GM23338 (cell line): ENCODE data around the gene EDA.

Source experiments
- CREB1 ChIP-seq: fragments of 250-450 bp; sonication (Bioruptor Pico); IDR thresholded peaks from 2 replicates; pipeline ENCODE4 v1.5.0; 2020; ENCODE audit warnings: low read depth, mild to moderate bottlenecking, moderate library complexity
- ETS1 ChIP-seq: IDR thresholded peaks from 2 replicates; pipeline ENCODE4 v1.6.1; 2016; ENCODE audit warnings: antibody characterized with exemption
- EZH2 ChIP-seq: fragments of 200-600 bp; sonication (generic); IDR thresholded peaks from one replicate; pipeline ENCODE4 v1.8.0; 2017; ENCODE audit warnings: antibody characterized with exemption, mild to moderate bottlenecking, low read depth; ENCODE audit not compliant: unreplicated experiment
- EZH2phosphoT487 ChIP-seq: fragments of 200-600 bp; sonication (generic); IDR thresholded peaks from one replicate; pipeline ENCODE4 v1.8.1; 2018; ENCODE audit warnings: antibody characterized with exemption; ENCODE audit not compliant: unreplicated experiment
- NANOG ChIP-seq: IDR thresholded peaks from 2 replicates; pipeline ENCODE4 v1.6.1; 2016; ENCODE audit warnings: antibody characterized with exemption, borderline replicate concordance
- POLR2AphosphoS5 ChIP-seq: IDR thresholded peaks from 2 replicates; pipeline ENCODE4 v1.6.1; 2016; ENCODE audit warnings: antibody characterized with exemption, low read depth
- ZNF462 ChIP-seq: fragments of 250-450 bp; sonication (Bioruptor Pico); IDR thresholded peaks from 2 replicates; pipeline ENCODE4 v1.5.0; 2020; ENCODE audit warnings: mild to moderate bottlenecking, moderate library complexity
- TF ChIP-seq, protein P1 (sequence below), 2 experiments: fragments of 200-600 bp in 1 of 2; sonication (generic) in 1 of 2; conservative IDR thresholded peaks; 2 replicates each; pipeline versions ENCODE4 v1.5.1 to v1.6.1; 2016 to 2017; ENCODE audit warnings: antibody characterized with exemption in 2 of 2, low read depth in 2 of 2, mild to moderate bottlenecking in 2 of 2, moderate library complexity in 1 of 2
- TF ChIP-seq, protein P2 (sequence below): IDR thresholded peaks from one replicate; pipeline ENCODE4 v1.6.1; 2018; ENCODE audit warnings: antibody characterized with exemption; ENCODE audit not compliant: unreplicated experiment

DNA sequence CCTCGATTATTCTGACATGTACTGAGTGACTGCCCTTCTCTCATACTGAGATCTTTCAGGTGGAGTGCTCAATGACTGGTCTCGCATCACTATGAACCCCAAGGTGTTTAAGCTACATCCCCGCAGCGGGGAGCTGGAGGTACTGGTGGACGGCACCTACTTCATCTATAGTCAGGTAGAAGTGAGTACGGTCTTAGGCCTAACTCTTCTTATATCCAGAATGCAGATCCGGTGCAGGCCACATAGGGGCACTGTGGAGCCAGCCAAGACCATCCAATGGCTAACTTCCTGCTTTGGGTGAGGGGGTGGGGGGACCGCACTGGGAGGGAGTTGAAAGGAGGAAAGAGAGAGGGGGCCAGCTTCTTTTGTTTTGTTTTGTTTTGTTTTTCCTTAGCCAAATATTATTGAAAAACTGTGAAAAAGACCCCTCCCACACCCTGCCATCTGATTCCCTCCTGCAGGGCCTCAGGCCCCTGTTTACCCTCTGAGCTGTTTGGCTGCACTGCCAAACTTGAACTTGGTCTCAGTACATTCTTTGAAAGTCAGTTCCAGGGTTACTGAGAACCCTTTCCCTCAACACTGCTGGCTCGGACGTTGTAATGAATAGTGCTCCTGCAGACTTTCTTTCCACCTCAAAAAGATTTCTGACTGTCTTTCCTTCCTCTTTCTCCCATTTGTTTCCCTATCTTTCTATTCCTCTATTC, 417.6 kb downstream of the EDA start:
- TF ChIP-seq EZH2 (no peak), POLR2AphosphoS5 (no peak), NANOG (no peak), EZH2phosphoT487 (no peak), CREB1 (CRISPR knock-in tag) (no peak), ETS1 (no peak), ZNF462 (no peak)
- TF ChIP-seq, protein P1, sequence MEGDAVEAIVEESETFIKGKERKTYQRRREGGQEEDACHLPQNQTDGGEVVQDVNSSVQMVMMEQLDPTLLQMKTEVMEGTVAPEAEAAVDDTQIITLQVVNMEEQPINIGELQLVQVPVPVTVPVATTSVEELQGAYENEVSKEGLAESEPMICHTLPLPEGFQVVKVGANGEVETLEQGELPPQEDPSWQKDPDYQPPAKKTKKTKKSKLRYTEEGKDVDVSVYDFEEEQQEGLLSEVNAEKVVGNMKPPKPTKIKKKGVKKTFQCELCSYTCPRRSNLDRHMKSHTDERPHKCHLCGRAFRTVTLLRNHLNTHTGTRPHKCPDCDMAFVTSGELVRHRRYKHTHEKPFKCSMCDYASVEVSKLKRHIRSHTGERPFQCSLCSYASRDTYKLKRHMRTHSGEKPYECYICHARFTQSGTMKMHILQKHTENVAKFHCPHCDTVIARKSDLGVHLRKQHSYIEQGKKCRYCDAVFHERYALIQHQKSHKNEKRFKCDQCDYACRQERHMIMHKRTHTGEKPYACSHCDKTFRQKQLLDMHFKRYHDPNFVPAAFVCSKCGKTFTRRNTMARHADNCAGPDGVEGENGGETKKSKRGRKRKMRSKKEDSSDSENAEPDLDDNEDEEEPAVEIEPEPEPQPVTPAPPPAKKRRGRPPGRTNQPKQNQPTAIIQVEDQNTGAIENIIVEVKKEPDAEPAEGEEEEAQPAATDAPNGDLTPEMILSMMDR (conservative IDR thresholded peaks at IDR 0.05; ENCODE audit: low read depth in 2 of 2): peak; percentile 63 to 74
- TF ChIP-seq, protein P2, sequence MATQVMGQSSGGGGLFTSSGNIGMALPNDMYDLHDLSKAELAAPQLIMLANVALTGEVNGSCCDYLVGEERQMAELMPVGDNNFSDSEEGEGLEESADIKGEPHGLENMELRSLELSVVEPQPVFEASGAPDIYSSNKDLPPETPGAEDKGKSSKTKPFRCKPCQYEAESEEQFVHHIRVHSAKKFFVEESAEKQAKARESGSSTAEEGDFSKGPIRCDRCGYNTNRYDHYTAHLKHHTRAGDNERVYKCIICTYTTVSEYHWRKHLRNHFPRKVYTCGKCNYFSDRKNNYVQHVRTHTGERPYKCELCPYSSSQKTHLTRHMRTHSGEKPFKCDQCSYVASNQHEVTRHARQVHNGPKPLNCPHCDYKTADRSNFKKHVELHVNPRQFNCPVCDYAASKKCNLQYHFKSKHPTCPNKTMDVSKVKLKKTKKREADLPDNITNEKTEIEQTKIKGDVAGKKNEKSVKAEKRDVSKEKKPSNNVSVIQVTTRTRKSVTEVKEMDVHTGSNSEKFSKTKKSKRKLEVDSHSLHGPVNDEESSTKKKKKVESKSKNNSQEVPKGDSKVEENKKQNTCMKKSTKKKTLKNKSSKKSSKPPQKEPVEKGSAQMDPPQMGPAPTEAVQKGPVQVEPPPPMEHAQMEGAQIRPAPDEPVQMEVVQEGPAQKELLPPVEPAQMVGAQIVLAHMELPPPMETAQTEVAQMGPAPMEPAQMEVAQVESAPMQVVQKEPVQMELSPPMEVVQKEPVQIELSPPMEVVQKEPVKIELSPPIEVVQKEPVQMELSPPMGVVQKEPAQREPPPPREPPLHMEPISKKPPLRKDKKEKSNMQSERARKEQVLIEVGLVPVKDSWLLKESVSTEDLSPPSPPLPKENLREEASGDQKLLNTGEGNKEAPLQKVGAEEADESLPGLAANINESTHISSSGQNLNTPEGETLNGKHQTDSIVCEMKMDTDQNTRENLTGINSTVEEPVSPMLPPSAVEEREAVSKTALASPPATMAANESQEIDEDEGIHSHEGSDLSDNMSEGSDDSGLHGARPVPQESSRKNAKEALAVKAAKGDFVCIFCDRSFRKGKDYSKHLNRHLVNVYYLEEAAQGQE: no peak
